IMR-90 (cell line): ENCODE data around the gene SLIT1. TPM values are rescaled to one million over a fixed set of nuclear protein-coding genes. Genes with fewer than 3 reads are reported as not detected.

ENCODE experiments used
- ATAC-seq: fragments of 200-7000 bp; cut with Tn5 transposase; 2 replicates; pipeline ENCODE4 v1.9.1; 2020; ENCODE audit warnings: low read depth, mild to moderate bottlenecking, moderate library complexity
- BruUV-seq: library from RNA; stranded (reverse); fragments of 400-500 nt; replicated peaks from 2 replicates; lab custom pipeline; 2021; lab: Mats Ljungman, UMichigan
- CTCF ChIA-PET: fragments of 300-600 bp; formaldehyde crosslinking; extraction: SDS; loops from one replicate; lab custom pipeline; 2021; ENCODE audit warnings: antibody characterized with exemption; lab: Yijun Ruan, JAX
- POLR2A ChIA-PET: fragments of 300-600 bp; sonication (Branson Sonifier 250); formaldehyde crosslinking; loops from one replicate; lab custom pipeline; 2022; ENCODE audit warnings: antibody characterized with exemption; ENCODE audit not compliant: unreplicated experiment; lab: Charles Lee
- DNase-seq: peaks from one replicate; pipeline ENCODE4 v3.0.0; 2013
- H2AFZ ChIP-seq: replicated peaks from 2 replicates; pipeline ENCODE3; 2013; ENCODE audit warnings: low read length, mild to moderate bottlenecking; ENCODE audit not compliant: poor library complexity
- H2AK5ac ChIP-seq: 2 replicates; pipeline ENCODE4 v1.6.1; 2013; ENCODE audit warnings: low read depth, low read length, inconsistent platforms
- H2AK9ac ChIP-seq: replicated peaks from 2 replicates; pipeline ENCODE3; 2013; ENCODE audit warnings: mild to moderate bottlenecking, low read depth, low read length, moderate library complexity; ENCODE audit not compliant: poor library complexity
- H2BK120ac ChIP-seq: 2 replicates; pipeline ENCODE4 v1.6.1; 2013; ENCODE audit warnings: low read depth, low read length, inconsistent platforms
- H2BK15ac ChIP-seq: 3 replicates; pipeline ENCODE4 v1.6.1; 2013; ENCODE audit warnings: low read depth, low read length, inconsistent platforms
- H2BK20ac ChIP-seq: 2 replicates; pipeline ENCODE4 v1.6.1; 2013; ENCODE audit warnings: low read depth, mild to moderate bottlenecking, inconsistent platforms, low read length, moderate library complexity
- H2BK5ac ChIP-seq: 2 replicates; pipeline ENCODE4 v1.6.1; 2013; ENCODE audit warnings: mild to moderate bottlenecking, low read depth, low read length, inconsistent platforms; ENCODE audit not compliant: poor library complexity, severe bottlenecking
- H3K14ac ChIP-seq: replicated peaks from 2 replicates; pipeline ENCODE4 v1.6.1; 2013; ENCODE audit warnings: low read depth, low read length, inconsistent platforms
- H3K18ac ChIP-seq: 2 replicates; pipeline ENCODE4 v1.6.1; 2013; ENCODE audit warnings: low read depth, low read length, control low read depth
- H3K23ac ChIP-seq: 2 replicates; pipeline ENCODE4 v1.6.1; 2013; ENCODE audit warnings: low read depth, low read length, inconsistent platforms
- H3K27ac ChIP-seq: 2 replicates; pipeline ENCODE4 v1.5.1; 2013; ENCODE audit warnings: mild to moderate bottlenecking, control low read depth, low read length; ENCODE audit not compliant: insufficient read depth
- H3K27me3 ChIP-seq: 2 replicates; pipeline ENCODE4 v1.6.1; 2013; ENCODE audit warnings: low read length; ENCODE audit not compliant: control insufficient read depth, insufficient read depth
- H3K36me3 ChIP-seq: 2 replicates; pipeline ENCODE4 v1.6.1; 2013; ENCODE audit warnings: low read length, mixed read lengths; ENCODE audit not compliant: control insufficient read depth, insufficient read depth
- H3K4ac ChIP-seq: 2 replicates; pipeline ENCODE4 v1.6.1; 2013; ENCODE audit warnings: low read depth, low read length, inconsistent platforms
- H3K4me1 ChIP-seq: 2 replicates; pipeline ENCODE4 v1.6.1; 2013; ENCODE audit warnings: low read length, mixed read lengths; ENCODE audit not compliant: control insufficient read depth, insufficient read depth
- H3K4me2 ChIP-seq: 2 replicates; pipeline ENCODE4 v1.6.1; 2013; ENCODE audit warnings: low read depth, mild to moderate bottlenecking, control low read depth, low read length, moderate library complexity
- H3K4me3 ChIP-seq: 2 replicates; pipeline ENCODE4 v1.5.1; 2013; ENCODE audit warnings: low read depth, mild to moderate bottlenecking, control low read depth, low read length, moderate library complexity; ENCODE audit not compliant: insufficient read depth
- H3K56ac ChIP-seq: 2 replicates; pipeline ENCODE4 v1.6.1; 2013; ENCODE audit warnings: low read length, inconsistent platforms; ENCODE audit not compliant: insufficient read depth; ENCODE audit errors: extremely low read depth
- H3K79me1 ChIP-seq, 2 experiments: 2 replicates each; pipeline ENCODE4 v1.6.1; 2013; ENCODE audit warnings: low read length in 2 of 2, inconsistent platforms in 1 of 2, low read depth in 1 of 2
- H3K9ac ChIP-seq: 2 replicates; pipeline ENCODE4 v1.6.1; 2013; ENCODE audit warnings: low read depth, low read length, control low read depth
- H3K9me1 ChIP-seq: 2 replicates; pipeline ENCODE4 v1.6.1; 2013; ENCODE audit warnings: low read length, inconsistent platforms; ENCODE audit not compliant: insufficient read depth
- H3K9me3 ChIP-seq: 2 replicates; pipeline ENCODE4 v1.6.1; 2013; ENCODE audit warnings: low read length; ENCODE audit not compliant: control insufficient read depth, insufficient read depth
- H4K20me1 ChIP-seq: 2 replicates; pipeline ENCODE4 v1.6.1; 2013; ENCODE audit warnings: low read length, inconsistent platforms; ENCODE audit not compliant: insufficient read depth
- H4K5ac ChIP-seq: 2 replicates; pipeline ENCODE4 v1.6.1; 2013; ENCODE audit warnings: mild to moderate bottlenecking, low read depth, low read length, control low read depth
- H4K8ac ChIP-seq, 2 experiments: 2 replicates each; pipeline ENCODE4 v1.6.1; 2013; ENCODE audit warnings: low read depth in 2 of 2, low read length in 2 of 2, control low read depth in 1 of 2, inconsistent platforms in 1 of 2
- H4K91ac ChIP-seq: 2 replicates; pipeline ENCODE4 v1.6.1; 2013; ENCODE audit warnings: low read depth, low read length, inconsistent platforms; ENCODE audit not compliant: insufficient read depth
- FOS ChIP-seq: fragments of 150-350 bp; IDR thresholded peaks from 2 replicates; pipeline ENCODE4 v1.6.1; 2016; ENCODE audit warnings: low read depth, low read length
- MAFK ChIP-seq: IDR thresholded peaks from 2 replicates; pipeline ENCODE4 v1.6.1; 2012; ENCODE audit warnings: low read depth, low read length, improper control_type of control experiment
- MAZ ChIP-seq: IDR thresholded peaks from 2 replicates; pipeline ENCODE4 v1.6.1; 2012; ENCODE audit warnings: low read depth, mild to moderate bottlenecking, low read length, improper control_type of control experiment, moderate library complexity, borderline replicate concordance
- RCOR1 ChIP-seq: IDR thresholded peaks from 2 replicates; pipeline ENCODE4 v1.6.1; 2012; ENCODE audit warnings: mild to moderate bottlenecking, low read length, improper control_type of control experiment; ENCODE audit not compliant: insufficient replicate concordance
- SMC3 ChIP-seq: fragments of 150-350 bp; IDR thresholded peaks from 2 replicates; pipeline ENCODE4 v1.6.1; 2016; ENCODE audit warnings: low read depth, mild to moderate bottlenecking, antibody characterized with exemption, low read length, moderate library complexity
- WGBS, 2 experiments: methylation state at CpG; one replicate each; pipeline versions ENCODE4 v1.1.5 to v1.1.7; 2013; ENCODE audit warnings: missing lambda C conversion rate in 2 of 2; ENCODE audit not compliant: insufficient read length in 1 of 2; ENCODE audit errors: extremely low coverage in 2 of 2; 5-methylcytosine and 5-hydroxymethylcytosine counted together
- dilution Hi-C: fragments of 300-500 bp; cut with HindIII; formaldehyde crosslinking; loops from one replicate; pipeline ENCODE4 v1.14.3; 2018; ENCODE audit warnings: low sequenced_read_pairs; ENCODE audit not compliant: unreplicated experiment
- in situ Hi-C: fragments of 300-500 bp; cut with MboI; formaldehyde crosslinking; loops from 3 replicates; pipeline ENCODE4 v1.14.3; 2019; ENCODE audit warnings: low sequenced_read_pairs, inconsistent platforms, mixed read lengths
- intact Hi-C: fragments of 100-400 bp; cut with micrococcal nuclease; formaldehyde crosslinking; loops from 2 replicates; pipeline ENCODE4 v1.10.0; 2022
- polyA plus RNA-seq, 3 experiments: library from polyadenylated mRNA; depleted of rRNA; stranded (reverse); fragments of >200 nt; gene quantifications; 2 replicates each; pipeline ENCODE4 v1.2.3, GENCODE V29; 2012; ENCODE audit warnings: low replicate concordance in 1 of 3
- total RNA-seq: library from RNA; depleted of rRNA; stranded (reverse); fragments of >200 nt; gene quantifications from 2 replicates; pipeline ENCODE4 v1.2.3, GENCODE V29; 2012
- TF ChIP-seq, protein P1 (sequence below): fragments of 150-350 bp; IDR thresholded peaks from 2 replicates; pipeline ENCODE4 v1.6.1; 2017; ENCODE audit warnings: mild to moderate bottlenecking, antibody characterized with exemption, low read length, low read depth
- TF ChIP-seq, protein P2 (sequence below): fragments of 150-350 bp; IDR thresholded peaks from 2 replicates; pipeline ENCODE4 v1.6.1; 2016; ENCODE audit warnings: low read depth, mild to moderate bottlenecking, low read length, moderate library complexity, borderline replicate concordance
- TF ChIP-seq, protein P3 (sequence below): conservative IDR thresholded peaks from 2 replicates; pipeline ENCODE4 v1.5.1; 2012; ENCODE audit warnings: mild to moderate bottlenecking, low read depth, low read length, improper control_type of control experiment

Gene SLIT1
- total and polyA plus RNA-seq, 2 of the 4 experiments (the other 2 are of a cell fraction), result under 0.01 TPM

DNA sequence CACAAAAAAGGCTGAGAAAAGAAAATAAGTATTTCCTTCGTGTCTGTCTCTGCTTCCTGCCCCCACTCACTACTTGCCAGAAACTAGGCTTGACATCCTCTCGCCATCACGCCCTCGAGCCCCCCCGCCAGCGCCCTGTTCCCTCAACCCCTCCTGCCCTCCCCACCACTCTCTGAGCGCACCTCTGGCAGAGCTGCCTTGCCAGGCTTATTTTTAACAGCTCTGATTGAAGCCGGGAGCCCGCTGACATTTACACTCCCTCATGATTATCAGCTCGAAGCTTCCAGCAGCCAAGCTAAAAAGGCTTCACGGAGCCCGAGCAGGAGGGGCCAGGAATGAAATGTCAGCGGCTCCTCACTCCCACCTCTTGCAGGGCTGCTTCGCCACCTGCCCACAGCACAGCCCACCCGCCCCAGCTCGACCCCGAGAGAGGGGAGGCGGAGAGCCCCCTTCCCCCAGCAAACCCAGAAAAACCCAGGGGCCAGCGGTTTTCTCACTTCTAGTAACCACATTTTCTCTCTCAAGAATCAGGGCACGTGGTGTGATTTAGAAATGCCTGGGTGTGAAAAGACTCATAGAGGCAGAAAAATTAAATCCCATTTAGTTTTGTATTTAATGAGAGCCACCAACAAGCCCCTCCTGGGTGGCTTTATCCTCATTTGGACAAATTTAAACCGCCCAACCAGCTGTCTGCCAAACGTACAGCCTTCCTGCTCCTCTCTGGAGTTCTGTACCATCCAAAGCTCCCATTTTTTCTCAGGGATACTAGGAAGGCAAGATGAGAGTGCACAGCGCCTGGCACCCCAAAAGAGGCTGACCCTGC is 89.3 kb downstream of the SLIT1 start:
- Histone ChIP-seq H3K4me3 (no peak overlapping the region), H3K27me3 (peaks cover 62% of the 10 kb centered on the region)
- intact Hi-C loops, result no loop called here

More for the DNA sequence above, 89.3 kb downstream of the SLIT1 start:
- TF ChIP-seq FOS, result no peak
- TF ChIP-seq, protein P1, sequence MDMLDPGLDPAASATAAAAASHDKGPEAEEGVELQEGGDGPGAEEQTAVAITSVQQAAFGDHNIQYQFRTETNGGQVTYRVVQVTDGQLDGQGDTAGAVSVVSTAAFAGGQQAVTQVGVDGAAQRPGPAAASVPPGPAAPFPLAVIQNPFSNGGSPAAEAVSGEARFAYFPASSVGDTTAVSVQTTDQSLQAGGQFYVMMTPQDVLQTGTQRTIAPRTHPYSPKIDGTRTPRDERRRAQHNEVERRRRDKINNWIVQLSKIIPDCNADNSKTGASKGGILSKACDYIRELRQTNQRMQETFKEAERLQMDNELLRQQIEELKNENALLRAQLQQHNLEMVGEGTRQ, result no peak
- no peak for TF ChIP-seq MAZ
- no peak for TF ChIP-seq MAFK
- no peak for TF ChIP-seq RCOR1
- TF ChIP-seq SMC3, result no peak
- TF ChIP-seq, protein P2, sequence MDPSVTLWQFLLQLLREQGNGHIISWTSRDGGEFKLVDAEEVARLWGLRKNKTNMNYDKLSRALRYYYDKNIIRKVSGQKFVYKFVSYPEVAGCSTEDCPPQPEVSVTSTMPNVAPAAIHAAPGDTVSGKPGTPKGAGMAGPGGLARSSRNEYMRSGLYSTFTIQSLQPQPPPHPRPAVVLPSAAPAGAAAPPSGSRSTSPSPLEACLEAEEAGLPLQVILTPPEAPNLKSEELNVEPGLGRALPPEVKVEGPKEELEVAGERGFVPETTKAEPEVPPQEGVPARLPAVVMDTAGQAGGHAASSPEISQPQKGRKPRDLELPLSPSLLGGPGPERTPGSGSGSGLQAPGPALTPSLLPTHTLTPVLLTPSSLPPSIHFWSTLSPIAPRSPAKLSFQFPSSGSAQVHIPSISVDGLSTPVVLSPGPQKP, result no peak
- TF ChIP-seq, protein P3, sequence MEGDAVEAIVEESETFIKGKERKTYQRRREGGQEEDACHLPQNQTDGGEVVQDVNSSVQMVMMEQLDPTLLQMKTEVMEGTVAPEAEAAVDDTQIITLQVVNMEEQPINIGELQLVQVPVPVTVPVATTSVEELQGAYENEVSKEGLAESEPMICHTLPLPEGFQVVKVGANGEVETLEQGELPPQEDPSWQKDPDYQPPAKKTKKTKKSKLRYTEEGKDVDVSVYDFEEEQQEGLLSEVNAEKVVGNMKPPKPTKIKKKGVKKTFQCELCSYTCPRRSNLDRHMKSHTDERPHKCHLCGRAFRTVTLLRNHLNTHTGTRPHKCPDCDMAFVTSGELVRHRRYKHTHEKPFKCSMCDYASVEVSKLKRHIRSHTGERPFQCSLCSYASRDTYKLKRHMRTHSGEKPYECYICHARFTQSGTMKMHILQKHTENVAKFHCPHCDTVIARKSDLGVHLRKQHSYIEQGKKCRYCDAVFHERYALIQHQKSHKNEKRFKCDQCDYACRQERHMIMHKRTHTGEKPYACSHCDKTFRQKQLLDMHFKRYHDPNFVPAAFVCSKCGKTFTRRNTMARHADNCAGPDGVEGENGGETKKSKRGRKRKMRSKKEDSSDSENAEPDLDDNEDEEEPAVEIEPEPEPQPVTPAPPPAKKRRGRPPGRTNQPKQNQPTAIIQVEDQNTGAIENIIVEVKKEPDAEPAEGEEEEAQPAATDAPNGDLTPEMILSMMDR, result no peak
- Histone ChIP-seq H3K4me1 (no peaks in the 10 kb centered on the region), H4K5ac (no peak overlapping the region), H3K9me3 (no peaks in the 10 kb centered on the region), H4K91ac (no peak overlapping the region), H2AK5ac (no peak overlapping the region), H4K20me1 (no peaks in the 10 kb centered on the region), H3K79me1 (no peaks in the 10 kb centered on the region), H3K14ac (no peak overlapping the region), H3K56ac (no peak overlapping the region), H2BK5ac (no peak overlapping the region), H2AFZ (no peak overlapping the region), H3K4ac (no peak overlapping the region), H2AK9ac (no peak overlapping the region), H3K23ac (no peak overlapping the region), H3K36me3 (no peaks in the 10 kb centered on the region), H3K4me2 (no peak overlapping the region), H2BK20ac (no peak overlapping the region), H2BK15ac (no peak overlapping the region), H3K9ac (no peak overlapping the region), H3K18ac (no peak overlapping the region), H4K8ac (no peak overlapping the region), H3K27ac (no peak overlapping the region), H2BK120ac (no peak overlapping the region), H3K9me1 (no peaks in the 10 kb centered on the region)
- in situ Hi-C loops, result no loop called here
- DNase-seq (no peak), ATAC-seq (no peak)
- BruUV-seq, result no TSS peak
- POLR2A ChIA-PET, result no interaction called here
- dilution Hi-C loops, result no loop called here
- CTCF ChIA-PET, result interaction anchor here (1.2 kb wide), 1 partner anchor 114 kb away, joined by 3 read pairs; no protein-coding TSS in a partner anchor
- 8% methylated on average over 5 of the region's 23 CpGs; no CpG with 5 or more reads in 1 of the 2 experiments for WGBS, 2 experiments
